OCI-LY7 (cell line): Measurements from ENCODE around the gene CBFB.

Experiments used
- CTCF ChIP-seq: fragments of 200-600 bp; sonication (generic); conservative IDR thresholded peaks from 2 replicates; pipeline ENCODE4 v1.5.1; 2014; ENCODE audit warnings: mild to moderate bottlenecking, antibody characterized with exemption, low read length, moderate library complexity, mixed read lengths
- EZH2phosphoT487 ChIP-seq: fragments of 200-600 bp; sonication (generic); IDR thresholded peaks from 2 replicates; pipeline ENCODE4 v1.6.1; 2018; ENCODE audit warnings: low read depth, borderline replicate concordance, mild to moderate bottlenecking, mixed run types, antibody characterized with exemption, low read length, moderate library complexity, mixed read lengths

- TF ChIP-seq CTCF = no peak
- TF ChIP-seq EZH2phosphoT487 = no peak
Measured at GRCh38 chr16:67109407-67110135, 80.6 kb downstream of the CBFB start, which contains the start of gene PHAF1.
